MG63 (cell line): ENCODE data around the gene CHST5. TPM values are rescaled to one million over a fixed set of nuclear protein-coding genes. Genes with fewer than 3 reads are reported as not detected.
"Not testable (repeated sequence)": the region's sequence is repeated elsewhere in the genome, so short reads cannot be mapped to it uniquely, and the experiment has no call there.

ENCODE experiments used
- DNase-seq: peaks from one replicate; pipeline ENCODE4 v3.0.0-alpha.2; 2020
- H3K27me3 ChIP-seq: fragments of 250-450 bp; sonication (Bioruptor Pico); 2 replicates; pipeline ENCODE4 v1.5.1; 2020; ENCODE audit warnings: mild to moderate bottlenecking, moderate library complexity
- H3K36me3 ChIP-seq: fragments of 250-450 bp; sonication (Bioruptor Pico); 2 replicates; pipeline ENCODE4 v1.5.1; 2020; ENCODE audit warnings: mild to moderate bottlenecking, moderate library complexity
- H3K4me3 ChIP-seq: fragments of 250-450 bp; sonication (Bioruptor Pico); 2 replicates; pipeline ENCODE4 v1.5.1; 2020; ENCODE audit warnings: mild to moderate bottlenecking, moderate library complexity
- H3K9me3 ChIP-seq: fragments of 250-450 bp; sonication (Bioruptor Pico); 2 replicates; pipeline ENCODE4 v1.5.1; 2020; ENCODE audit warnings: mild to moderate bottlenecking, moderate library complexity
- total RNA-seq: library from RNA; depleted of rRNA; stranded (reverse); fragments of >200 nt; shearing (Covaris generic); gene quantifications from 2 replicates; pipeline ENCODE4 v1.2.3, GENCODE V29; 2014; ENCODE audit warnings: low replicate concordance

Gene CHST5
- total RNA-seq, 1 experiment from 2014 or later: not detected

DNA sequence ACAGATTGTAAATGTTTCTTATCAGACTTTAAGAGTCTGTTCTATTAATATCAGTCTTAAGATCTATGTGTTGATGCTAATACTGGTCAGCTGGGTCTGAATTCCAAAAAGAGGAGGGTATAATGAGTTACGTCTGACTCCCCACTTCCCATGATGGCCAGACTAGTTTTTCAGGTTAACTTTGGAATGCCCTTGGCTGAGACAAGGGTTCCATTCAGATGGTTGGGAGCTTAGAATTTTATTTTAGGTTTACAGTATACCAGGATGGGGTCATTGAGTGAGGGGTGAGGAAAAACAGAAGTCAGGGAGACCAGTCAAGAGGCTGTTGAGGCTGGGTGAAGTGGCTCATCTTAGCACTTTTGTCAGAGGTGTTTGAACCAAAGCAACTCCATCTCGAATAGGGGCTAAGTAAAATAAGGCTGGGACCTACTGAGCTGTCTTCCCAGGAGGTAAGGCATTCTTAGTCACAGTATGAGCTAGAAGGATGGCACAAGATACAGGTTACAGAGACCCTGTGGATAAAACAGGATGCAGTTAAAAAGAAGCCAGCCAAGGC, 23.0 kb upstream of the CHST5 start:
- Histone ChIP-seq H3K36me3 (no peaks in the 10 kb centered on the region), H3K27me3 (no peaks in the 10 kb centered on the region; the same call in 1 of the 2 replicates), H3K9me3 (no peaks in the 10 kb centered on the region), H3K4me3 (no peak overlapping the region)
- DNase-seq: no peak

DNA sequence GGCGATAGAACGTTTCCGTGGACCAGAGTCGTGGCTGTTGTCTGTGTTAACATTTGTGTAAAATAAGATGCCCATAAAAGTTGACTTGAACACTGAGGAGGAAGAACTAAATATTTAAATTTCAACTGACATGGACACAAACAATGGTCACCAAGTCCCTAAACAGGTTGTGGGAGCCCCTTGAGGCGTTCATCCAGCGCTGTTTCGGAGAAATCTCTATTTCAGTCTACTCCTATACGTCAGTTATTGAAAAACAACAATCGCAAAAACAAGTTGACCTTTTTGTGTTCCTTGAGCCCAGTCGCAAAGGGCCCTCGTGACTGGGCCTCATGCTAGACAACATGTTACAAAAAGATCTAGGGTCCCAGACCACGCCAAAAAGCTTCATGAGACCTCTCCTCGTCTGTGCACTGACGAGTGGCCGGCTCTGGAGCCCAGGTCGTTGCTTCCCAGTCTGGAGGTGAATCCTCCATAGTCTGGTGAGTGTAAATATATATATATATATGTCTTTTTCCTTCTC, 20.6 kb upstream of the CHST5 start:
- Histone ChIP-seq H3K4me3 (peak overlapping the region; percentile 60), H3K36me3 (no peaks in the 10 kb centered on the region), H3K9me3 (no peaks in the 10 kb centered on the region), H3K27me3 (no peaks in the 10 kb centered on the region; the same call in 1 of the 2 replicates)
- no peak for DNase-seq

DNA sequence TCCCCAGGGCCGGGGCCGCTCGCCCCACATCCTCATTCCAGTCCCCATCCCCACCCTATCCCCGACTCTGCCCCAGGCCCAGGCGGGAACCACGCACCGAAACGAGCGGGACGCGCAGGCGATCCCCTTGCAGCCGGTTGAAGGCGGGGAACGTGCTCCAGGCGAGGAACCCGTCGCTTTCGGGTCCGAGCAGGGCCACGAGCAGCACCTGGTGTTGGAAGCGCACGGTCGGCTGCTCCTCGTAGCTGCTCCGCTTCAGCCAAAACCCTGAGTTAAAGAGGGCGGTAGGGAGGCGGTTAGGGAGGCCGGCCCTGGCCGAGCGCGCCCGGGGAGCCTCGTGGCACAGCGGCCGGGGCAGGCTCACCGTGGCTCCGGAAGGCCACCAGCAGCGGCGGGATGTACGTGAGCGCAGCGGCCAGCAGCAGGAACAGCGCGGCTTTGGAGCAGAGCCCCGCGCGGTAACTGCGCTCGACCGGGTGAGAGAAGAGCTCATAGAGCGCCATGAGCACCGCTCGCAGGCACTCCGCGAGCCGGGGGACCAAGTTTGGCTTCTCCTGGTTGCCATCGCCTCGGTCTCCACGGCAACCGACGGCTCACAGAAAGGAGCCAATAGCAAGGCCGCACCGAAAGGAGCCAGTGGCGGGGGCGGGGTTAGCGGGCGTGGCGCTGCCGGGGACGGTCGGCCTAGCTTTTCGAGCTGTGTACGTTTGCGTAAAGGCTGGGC, 20.0 kb upstream of the CHST5 start, which contains the start of gene TMEM231:
TMEM231 (minus strand) TSS at position 546 of the 724 bp plus-strand sequence; CDS start at position 503, 43 bp downstream.
- peak within 1 kb of the TSS; percentile 60 for H3K4me3 ChIP-seq
- peak; percentile 93 for DNase-seq
- no peaks in the 10 kb centered on the region for H3K9me3 ChIP-seq

DNA sequence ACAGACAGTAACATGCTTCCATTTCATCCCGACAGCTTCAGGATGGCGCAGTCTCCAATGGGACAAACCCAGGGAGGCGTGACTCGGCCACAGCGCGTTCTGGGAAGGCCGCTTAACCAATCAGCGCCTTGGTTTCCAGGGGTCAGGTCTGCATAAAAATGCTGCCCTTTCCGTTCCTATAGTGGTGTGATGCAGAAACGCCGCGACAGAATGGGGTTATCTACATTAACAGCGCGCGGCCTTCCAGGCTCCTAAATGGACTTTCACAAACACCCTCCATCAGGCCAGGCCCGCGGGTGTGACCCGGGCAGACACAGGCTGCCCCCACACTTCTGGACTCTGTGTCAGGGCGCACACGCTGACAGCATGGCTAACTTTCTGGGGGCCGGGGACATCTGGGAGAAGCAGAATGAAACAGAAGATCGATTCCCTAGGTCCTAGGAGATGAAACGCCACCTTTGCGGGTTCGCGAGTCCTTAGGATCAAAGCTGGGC, 19.4 kb upstream of the CHST5 start:
- no peaks in the 10 kb centered on the region for H3K9me3 ChIP-seq
- peak overlapping the region; percentile 60 for H3K4me3 ChIP-seq
- peak; percentile 87 for DNase-seq
- H3K36me3 ChIP-seq: no peaks in the 10 kb centered on the region
- no peaks in the 10 kb centered on the region for H3K27me3 ChIP-seq

More for the DNA sequence above, 20.0 kb upstream of the CHST5 start, which contains the start of gene TMEM231:
- Histone ChIP-seq H3K27me3 (no peaks in the 10 kb centered on the region), H3K36me3 (no peaks in the 10 kb centered on the region)

DNA sequence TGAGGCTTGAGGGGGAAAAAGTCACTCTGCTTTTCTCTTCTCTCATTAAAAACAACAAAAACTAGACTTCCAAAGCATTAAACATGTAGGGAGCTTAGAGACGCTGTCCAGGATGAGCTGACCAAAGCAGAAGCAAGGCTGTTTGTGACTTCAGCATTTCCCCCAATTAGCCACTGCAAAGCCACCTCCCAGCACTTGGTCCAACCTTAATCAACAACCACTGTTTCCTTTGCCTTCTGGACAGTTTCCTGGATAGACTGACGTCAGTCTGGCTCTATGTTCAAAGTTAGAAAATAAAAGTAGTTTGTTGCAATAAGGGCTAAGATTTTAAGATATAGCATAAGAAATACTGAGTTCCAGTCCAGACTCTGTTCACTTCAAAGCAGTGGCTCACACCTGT, 17.0 kb upstream of the CHST5 start:
- Histone ChIP-seq H3K27me3 (no peaks in the 10 kb centered on the region), H3K4me3 (no peak overlapping the region)

DNA sequence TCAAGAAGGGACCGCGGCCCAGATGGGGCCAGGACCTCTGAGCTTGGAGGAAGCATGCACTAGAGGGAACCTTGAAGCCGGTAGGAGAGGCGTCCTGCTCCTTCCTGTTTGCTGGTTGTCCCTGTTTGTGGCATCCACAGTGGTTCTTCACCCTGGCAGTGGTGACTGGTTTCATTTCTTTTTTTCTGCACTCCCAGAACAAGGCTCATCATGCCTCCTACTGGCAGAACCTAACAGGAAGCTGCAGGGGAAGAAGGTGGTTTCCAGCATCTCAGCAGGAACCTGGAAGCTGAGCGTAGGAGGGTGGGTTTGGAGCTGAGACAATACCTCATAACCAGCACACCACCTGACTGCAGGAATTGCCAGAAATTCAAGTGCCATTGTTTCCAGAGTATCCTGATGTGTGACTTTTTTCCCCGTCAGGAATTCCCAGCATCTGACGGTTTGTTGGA, 14.3 kb upstream of the CHST5 start:
- peak; percentile 24 for DNase-seq
- Histone ChIP-seq H3K4me3 (no peak overlapping the region), H3K36me3 (no peaks in the 10 kb centered on the region), H3K27me3 (no peaks in the 10 kb centered on the region), H3K9me3 (no peaks in the 10 kb centered on the region)

More for the DNA sequence above, 17.0 kb upstream of the CHST5 start:
- no peaks in the 10 kb centered on the region for H3K9me3 ChIP-seq
- no peaks in the 10 kb centered on the region for H3K36me3 ChIP-seq
- DNase-seq: no peak

DNA sequence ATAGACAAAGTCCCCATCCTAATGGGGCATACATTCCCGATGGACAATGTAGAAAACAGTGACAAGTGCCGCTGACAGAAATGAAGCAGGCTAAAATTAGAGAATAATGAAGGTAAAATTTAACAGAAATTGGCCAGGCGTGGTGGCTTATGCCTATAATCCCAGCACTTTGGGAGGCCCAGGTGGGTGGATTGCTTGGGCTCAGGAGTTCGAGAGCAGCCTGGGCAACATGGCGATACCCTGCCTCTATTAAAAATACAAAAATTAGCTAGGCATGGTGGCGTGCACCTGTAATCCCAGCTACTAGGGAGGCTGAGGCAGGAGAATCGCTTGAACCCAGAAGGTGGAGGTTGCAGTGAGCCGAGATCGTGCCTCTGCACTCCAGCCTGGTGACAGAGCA, 12.5 kb upstream of the CHST5 start:
- not testable (repeated sequence) for H3K9me3 ChIP-seq, H3K4me3 ChIP-seq, H3K36me3 ChIP-seq, H3K27me3 ChIP-seq, DNase-seq

DNA sequence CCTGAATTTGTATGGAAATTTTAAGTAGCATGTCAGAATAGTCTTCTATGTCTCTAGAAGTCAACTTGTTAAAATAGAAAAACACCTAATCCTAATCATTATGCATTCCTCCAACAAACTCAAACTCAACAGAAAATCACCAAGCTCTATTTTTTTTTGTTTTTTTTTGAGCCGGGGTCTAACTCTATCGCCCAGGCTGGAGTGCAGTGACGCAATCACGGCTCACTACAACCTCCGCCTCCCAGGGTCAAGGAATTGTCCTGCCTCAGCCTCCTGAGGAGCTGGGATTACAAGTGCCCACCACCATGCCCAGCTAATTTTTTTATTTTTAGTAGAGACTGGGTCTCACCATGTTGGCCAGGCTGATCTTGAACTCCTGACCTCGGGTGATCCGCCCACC, 10.4 kb upstream of the CHST5 start:
- Histone ChIP-seq H3K27me3 (no peaks in the 10 kb centered on the region), H3K9me3 (no peaks in the 10 kb centered on the region), H3K36me3 (no peaks in the 10 kb centered on the region), H3K4me3 (no peak overlapping the region)
- no peak for DNase-seq

DNA sequence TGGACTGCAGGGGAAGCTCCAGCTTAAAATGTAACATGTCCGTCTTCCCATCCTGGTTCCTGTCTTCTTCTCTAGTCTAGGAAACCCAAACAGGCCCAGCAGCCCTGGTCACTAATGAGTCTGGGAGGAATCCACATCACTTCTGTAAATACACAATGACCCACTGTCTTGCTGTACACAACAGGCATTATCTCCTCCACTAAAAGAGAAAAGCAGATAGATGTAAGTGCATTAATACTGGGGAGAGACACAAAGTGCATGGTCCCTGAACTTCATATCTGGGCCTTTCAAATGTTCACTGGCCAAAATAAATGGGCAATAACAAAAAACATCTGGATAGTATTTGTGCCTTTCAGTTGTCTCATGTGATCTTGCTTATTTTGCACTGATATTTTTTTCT, 10.0 kb upstream of the CHST5 start:
- H3K4me3 ChIP-seq, H3K9me3 ChIP-seq, H3K27me3 ChIP-seq, DNase-seq, H3K36me3 ChIP-seq: not testable (repeated sequence)

DNA sequence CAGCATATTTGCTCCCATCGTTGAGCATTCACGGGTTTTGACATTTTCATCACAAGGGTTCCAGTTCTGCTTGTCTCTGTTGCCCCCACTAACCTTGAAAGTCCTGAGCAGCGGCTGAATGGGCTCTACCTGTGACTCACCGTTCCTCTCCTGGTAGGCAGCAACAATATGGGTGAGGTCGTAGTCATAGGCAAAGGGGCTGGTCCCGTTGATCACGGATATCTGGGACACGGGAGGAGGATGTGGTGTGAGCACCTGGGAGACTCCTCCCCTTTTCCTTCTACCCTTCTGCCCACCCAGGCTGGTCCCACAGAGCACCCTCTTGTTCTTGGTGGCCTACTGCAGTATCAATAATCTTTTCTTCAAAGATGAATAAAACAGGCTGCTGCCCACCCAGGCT, 6.6 kb upstream of the CHST5 start:
- H3K36me3 ChIP-seq, H3K27me3 ChIP-seq, DNase-seq, H3K9me3 ChIP-seq, H3K4me3 ChIP-seq: not testable (repeated sequence)

DNA sequence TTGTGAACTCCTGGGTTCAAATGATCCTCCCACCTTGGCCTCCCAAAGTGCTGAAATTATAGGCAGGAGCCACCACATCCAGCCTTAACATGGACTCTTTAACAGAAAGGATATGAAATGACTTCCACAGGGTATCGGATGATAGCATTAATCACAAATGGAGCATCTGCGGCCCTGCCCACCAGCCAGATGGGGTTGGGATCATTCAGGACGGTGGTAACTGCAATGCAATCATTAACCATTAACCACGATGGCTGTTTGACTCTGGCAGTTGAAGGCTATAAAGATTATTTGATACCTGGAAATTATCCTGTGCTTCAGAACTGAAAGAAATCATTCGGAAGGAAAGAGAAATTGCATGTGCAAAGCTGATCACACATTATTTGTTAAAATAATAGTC, 5.3 kb upstream of the CHST5 start:
- H3K36me3 ChIP-seq: no peaks in the 10 kb centered on the region
- no peaks in the 10 kb centered on the region for H3K9me3 ChIP-seq
- H3K27me3 ChIP-seq: no peaks in the 10 kb centered on the region

DNA sequence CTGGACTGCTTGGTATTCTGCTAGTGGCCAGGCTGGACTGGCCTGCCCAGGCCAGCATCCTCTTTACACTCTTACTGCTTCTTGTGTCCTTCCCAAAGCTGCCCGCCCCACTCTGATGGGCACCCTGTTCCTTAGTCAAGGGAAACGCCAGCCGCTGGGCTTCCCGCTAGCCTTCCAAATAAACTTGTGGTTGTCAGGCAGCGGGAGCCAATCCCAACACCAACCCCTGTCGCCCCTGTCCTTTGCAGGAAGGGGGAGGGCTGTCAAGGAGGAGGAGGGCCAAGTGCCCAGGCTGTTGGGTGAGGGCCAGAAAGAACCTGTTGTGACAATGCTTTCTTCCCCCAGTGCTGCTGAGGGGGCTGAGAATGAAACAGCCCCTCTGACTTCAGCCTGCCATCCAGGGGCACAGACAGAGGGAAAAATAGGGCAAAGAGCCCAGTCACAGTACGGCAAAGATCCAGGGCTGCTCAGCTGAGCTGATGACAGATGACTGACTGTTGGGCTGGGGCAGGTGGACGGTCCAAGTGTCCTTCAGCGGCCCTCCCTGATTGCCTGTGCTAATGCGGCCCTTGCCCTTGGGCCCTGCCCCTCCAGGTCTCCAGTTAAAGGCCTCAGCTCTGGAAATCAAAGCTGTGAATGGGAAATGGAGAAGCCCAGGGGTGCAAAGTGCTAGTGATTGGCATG, 3.1 kb upstream of the CHST5 start:
- H3K9me3 ChIP-seq, H3K36me3 ChIP-seq, DNase-seq, H3K4me3 ChIP-seq, H3K27me3 ChIP-seq: not testable (repeated sequence)

More for the DNA sequence above, 5.3 kb upstream of the CHST5 start:
- no peak for DNase-seq
- no peak overlapping the region for H3K4me3 ChIP-seq

DNA sequence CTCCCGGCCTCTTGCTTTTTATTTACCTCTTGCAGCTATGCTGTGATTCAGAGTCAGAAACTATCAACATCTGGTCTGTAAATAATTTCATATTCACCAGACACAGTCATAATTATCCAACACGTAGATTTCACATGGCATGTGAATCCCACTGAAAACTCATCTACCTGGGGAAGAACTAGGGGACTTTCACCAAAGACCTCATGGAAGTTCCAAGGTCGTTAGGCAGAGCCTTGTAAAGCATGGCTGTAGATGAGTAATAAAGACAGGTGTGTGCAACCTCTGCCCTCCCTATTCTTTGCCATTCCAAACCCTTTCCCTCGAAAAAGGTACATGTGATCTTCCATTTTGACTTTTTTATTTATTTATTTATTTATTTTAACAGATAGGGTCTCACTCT, 1.9 kb upstream of the CHST5 start:
- H3K4me3 ChIP-seq: no peak overlapping the region
- no peaks in the 10 kb centered on the region for H3K36me3 ChIP-seq
- DNase-seq: no peak
- H3K9me3 ChIP-seq: no peaks in the 10 kb centered on the region
- H3K27me3 ChIP-seq: no peaks in the 10 kb centered on the region

DNA sequence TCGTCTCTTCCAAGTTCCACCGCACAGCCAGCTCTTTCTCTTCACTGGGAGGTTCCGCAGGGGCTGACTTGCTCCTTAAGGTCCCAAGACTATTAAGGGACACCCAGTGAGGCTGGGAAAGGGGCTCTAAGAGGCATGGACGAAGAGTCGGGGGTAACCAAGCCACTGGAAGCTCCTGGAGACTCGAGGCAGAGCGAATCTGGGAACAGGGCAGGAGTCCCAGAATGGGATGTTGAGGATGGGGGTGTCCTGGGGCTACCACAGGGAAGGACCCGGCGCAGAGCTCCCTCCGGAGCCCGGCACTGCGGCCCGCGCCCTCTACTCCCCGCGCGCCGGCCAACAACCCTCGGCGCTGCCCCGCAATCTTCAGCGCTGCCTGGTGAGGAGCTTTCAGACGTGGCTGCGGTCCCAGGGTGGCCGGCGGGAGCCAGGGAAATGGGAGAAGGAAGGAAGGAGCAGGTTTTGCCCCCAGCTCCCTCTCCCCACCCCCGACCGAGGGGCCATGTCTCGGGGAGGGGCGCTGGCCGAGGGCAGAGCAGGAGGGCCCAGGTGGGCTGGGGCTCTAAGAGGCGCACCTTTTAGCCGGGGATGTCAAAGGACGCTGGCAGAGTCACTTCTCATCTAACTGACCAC, 581 bp downstream of the CHST5 start:
- no peaks in the 10 kb centered on the region for H3K36me3 ChIP-seq
- no peaks in the 10 kb centered on the region for H3K9me3 ChIP-seq
- DNase-seq: no peak
- H3K4me3 ChIP-seq: no peak overlapping the region
- H3K27me3 ChIP-seq: no peaks in the 10 kb centered on the region

DNA sequence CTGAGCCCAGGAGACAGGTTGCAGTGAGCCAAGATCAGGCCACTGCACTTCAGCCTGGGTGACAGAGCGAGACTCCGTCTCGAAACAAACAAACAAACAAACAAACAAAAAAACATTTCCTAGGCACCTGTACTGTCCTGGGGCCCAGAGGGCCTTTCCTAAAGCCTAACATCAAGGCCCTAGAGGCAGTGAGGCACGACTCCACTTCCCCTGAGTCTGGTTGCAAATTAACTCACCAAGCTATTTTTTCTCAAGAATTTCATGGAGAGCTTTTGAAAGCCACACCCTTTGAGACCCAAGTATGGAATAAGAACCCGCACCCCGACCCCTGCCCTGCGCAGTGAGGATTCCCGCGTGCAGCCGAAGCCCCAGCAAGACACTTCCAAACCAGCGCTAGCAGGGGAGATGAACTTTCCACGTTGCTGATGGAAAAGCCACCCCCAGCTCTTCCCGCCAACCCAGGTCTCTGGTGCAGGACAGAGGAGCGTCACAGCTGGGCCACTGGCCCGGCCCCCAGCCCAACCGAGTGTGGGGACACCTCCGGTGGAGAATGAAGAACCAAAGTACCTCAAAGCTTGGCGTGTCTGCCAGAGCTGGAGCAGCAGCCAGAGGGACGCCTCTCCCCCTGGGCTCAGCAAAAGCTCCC, 1.2 kb downstream of the CHST5 start:
- no peak for DNase-seq
- Histone ChIP-seq H3K9me3 (no peaks in the 10 kb centered on the region), H3K27me3 (no peaks in the 10 kb centered on the region), H3K4me3 (no peak overlapping the region), H3K36me3 (no peaks in the 10 kb centered on the region)

DNA sequence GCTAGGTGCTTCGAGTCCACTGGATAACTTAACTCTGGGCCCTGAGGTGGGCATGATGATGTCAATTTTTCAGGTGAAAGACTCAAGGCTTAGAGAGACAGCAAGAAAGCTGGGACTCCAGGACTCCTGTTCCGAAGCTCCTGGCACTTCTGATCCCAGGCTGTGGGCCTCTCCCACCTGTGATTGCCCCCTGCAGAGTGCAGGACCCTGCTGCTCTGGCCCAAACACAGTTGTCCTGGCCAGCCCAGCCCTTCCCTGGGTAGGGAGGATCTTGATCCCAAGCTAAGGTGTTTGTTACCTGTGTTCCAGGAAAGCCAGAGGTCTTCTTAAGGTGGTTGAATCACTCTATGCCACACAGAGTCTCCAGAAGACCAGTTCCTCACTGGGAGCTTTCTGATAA, 3.1 kb downstream of the CHST5 start:
- no peaks in the 10 kb centered on the region for H3K36me3 ChIP-seq
- no peaks in the 10 kb centered on the region for H3K27me3 ChIP-seq
- no peak overlapping the region for H3K4me3 ChIP-seq
- DNase-seq: no peak
- H3K9me3 ChIP-seq: no peaks in the 10 kb centered on the region
